NB4 (cell line): ENCODE measurements around the gene KCNAB2.

ENCODE experiments used
- DNase-seq: peaks from one replicate; pipeline ENCODE4 v3.0.0; 2010; ENCODE audit warnings: low read depth
- H3K4me3 ChIP-seq: one replicate; pipeline ENCODE4 v1.5.1; 2011; ENCODE audit warnings: mild to moderate bottlenecking, low read depth, low read length, moderate library complexity
- CTCF ChIP-seq: IDR thresholded peaks from one replicate; pipeline ENCODE4 v1.5.1; 2012; ENCODE audit warnings: low read depth, low read length
- MAX ChIP-seq: IDR thresholded peaks from 2 replicates; pipeline ENCODE4 v1.6.1; 2011; ENCODE audit warnings: low read depth, low read length
- MYC ChIP-seq: IDR thresholded peaks from 2 replicates; pipeline ENCODE4 v1.6.1; 2011; ENCODE audit warnings: low read depth, low read length
- POLR2A ChIP-seq: IDR thresholded peaks from 2 replicates; pipeline ENCODE4 v1.6.1; 2011; ENCODE audit warnings: mild to moderate bottlenecking; ENCODE audit not compliant: insufficient read length; ENCODE audit errors: extremely low read depth

KCNAB2 gene

GRCh38 chr1:5999711-6000443 is 45.8 kb upstream of the KCNAB2 start:
- DNase-seq, result no peak
- H3K4me3 ChIP-seq, result no peak overlapping the region
- TF ChIP-seq POLR2A (no peak), MAX (no peak), CTCF (no peak), MYC (no peak)

- no peak overlapping the region for H3K4me3 ChIP-seq
- no peak for DNase-seq
- no peak for TF ChIP-seq POLR2A
- no peak for TF ChIP-seq MYC
- TF ChIP-seq MAX, result no peak
- no peak for TF ChIP-seq CTCF
Measured at GRCh38 chr1:6000444-6001288, 45.0 kb upstream of the KCNAB2 start.

- no peak for DNase-seq
- H3K4me3 ChIP-seq, result no peak overlapping the region
- no peak for TF ChIP-seq MAX
- no peak for TF ChIP-seq POLR2A
- no peak for TF ChIP-seq MYC
- TF ChIP-seq CTCF, result no peak
Measured at GRCh38 chr1:6001992-6002576, 43.6 kb upstream of the KCNAB2 start.

- H3K4me3 ChIP-seq, result no peak overlapping the region
- TF ChIP-seq POLR2A (no peak), MYC (no peak), MAX (no peak), CTCF (no peak)
- no peak for DNase-seq
Measured at GRCh38 chr1:6002714-6003501, 42.8 kb upstream of the KCNAB2 start.

GRCh38 chr1:6003568-6004411 is 41.9 kb upstream of the KCNAB2 start:
- H3K4me3 ChIP-seq, result no peak overlapping the region
- TF ChIP-seq POLR2A, result no peak
- no peak for TF ChIP-seq CTCF
- DNase-seq, result no peak
